H1 (cell line): ENCODE data around the gene UPF3A. TPM values are rescaled to one million over a fixed set of nuclear protein-coding genes. Genes with fewer than 3 reads are reported as not detected.

ENCODE experiments used
- CHD7 ChIP-seq: fragments of 300-600 bp; sonication (generic); IDR thresholded peaks from 2 replicates; pipeline ENCODE4 v1.7.1; 2012; ENCODE audit warnings: low read length, moderate library complexity, mild to moderate bottlenecking, inconsistent platforms; ENCODE audit not compliant: insufficient replicate concordance
- EGR1 ChIP-seq: IDR thresholded peaks from 2 replicates; pipeline ENCODE4 v1.6.1; 2011; ENCODE audit warnings: low read depth, low read length, borderline replicate concordance
- polyA plus RNA-seq, 7 experiments: library from polyadenylated mRNA; depleted of rRNA in 3 of 7; stranded (reverse) in 5 of 7; unstranded in 2 of 7; fragments of >200 nt in 5 of 7; fragments of 200-250 nt in 2 of 7; gene quantifications; 1 replicate in 5 of 7; 2 replicates in 1 of 7; 4 replicates in 1 of 7; pipeline versions ENCODE4 v1.2.1 to v1.2.3, GENCODE V29; 2011 to 2013; ENCODE audit warnings: missing spikeins in 2 of 7, mixed read lengths in 2 of 7
- total RNA-seq: library from RNA; stranded (reverse); fragmentation: NEBNext Ultra II Directional; extraction: Animal tissue kit (Norgen Biotek cat#: 25700); gene quantifications from 2 replicates; pipeline ENCODE4 v1.2.1, GENCODE V29; 2021
- TF ChIP-seq, protein P1 (sequence below): IDR thresholded peaks from 2 replicates; pipeline ENCODE4 v1.6.1; 2011; ENCODE audit warnings: low read depth, mild to moderate bottlenecking, low read length; ENCODE audit not compliant: insufficient read depth

Gene UPF3A
- total and polyA plus RNA-seq, 2 of the 8 experiments (the other 6 are each of a cell fraction or from before 2014, with no cell fraction given), result 47.1 to 58.2 TPM

DNA sequence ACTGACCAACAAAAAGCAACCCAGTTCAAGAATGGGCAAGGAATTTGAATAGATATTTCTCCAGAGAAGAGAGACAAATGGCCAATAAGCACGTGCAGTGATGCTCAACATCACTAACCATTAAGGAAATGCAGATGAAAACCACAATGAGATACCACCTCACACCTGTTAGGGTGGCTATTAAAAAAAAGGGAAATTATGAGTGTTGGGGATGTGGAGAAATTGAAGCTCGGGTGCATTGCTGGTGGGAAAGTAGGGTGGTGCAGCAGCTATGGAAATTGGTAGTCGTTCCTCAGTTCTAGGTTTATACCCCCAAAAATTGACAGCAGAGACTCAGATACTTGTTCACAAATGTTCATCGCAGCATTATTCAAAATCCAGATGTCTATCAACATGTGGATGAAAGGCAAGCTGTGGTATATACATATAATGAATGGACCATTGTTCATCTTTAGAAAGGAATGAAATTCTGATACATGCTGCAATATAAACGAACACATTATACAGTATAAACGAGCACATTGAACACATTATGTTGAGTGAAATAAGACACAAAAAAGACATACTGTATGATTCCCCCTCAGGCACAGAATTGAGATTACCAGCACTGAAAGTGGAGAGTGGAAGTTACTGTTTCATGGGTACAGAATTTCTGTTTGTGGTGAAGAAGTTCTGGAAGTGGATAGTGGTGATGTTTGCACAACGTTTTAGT is 33.8 kb downstream of the UPF3A start (continued):
- TF ChIP-seq CHD7 (no peak), EGR1 (no peak)
- TF ChIP-seq, protein P1, sequence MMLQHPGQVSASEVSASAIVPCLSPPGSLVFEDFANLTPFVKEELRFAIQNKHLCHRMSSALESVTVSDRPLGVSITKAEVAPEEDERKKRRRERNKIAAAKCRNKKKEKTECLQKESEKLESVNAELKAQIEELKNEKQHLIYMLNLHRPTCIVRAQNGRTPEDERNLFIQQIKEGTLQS, result no peak
- TF ChIP-seq, all 59 proteins: peak for 0
